Spleen (tissue), 11 donors: Measurements from ENCODE around the gene A3GALT2. TPM values are rescaled to one million over a fixed set of nuclear protein-coding genes. Genes with fewer than 3 reads are reported as not detected.

Source experiments
- DNase-seq: peaks from one replicate; pipeline ENCODE4 v3.0.0-alpha.2; 2020
- H3K27ac ChIP-seq, 8 donors: fragments of 200-600 bp; sonication (generic) in 7 of 8; 1 replicate in 4 of 8; 2 replicates in 4 of 8; pipeline versions ENCODE4 v1.5.0 to v1.8.0; 2016 to 2021; ENCODE audit warnings: inconsistent platforms in 4 of 8, mild to moderate bottlenecking in 4 of 8, moderate library complexity in 1 of 8
- H3K27me3 ChIP-seq, 7 donors: fragments of 200-600 bp; sonication (generic) in 6 of 7; replicated peaks in 1 of 7; 1 replicate in 4 of 7; 2 replicates in 3 of 7; pipeline versions ENCODE4 v1.5.0 to v1.8.0; 2016 to 2021; ENCODE audit warnings: inconsistent platforms in 3 of 7, mild to moderate bottlenecking in 1 of 7
- H3K36me3 ChIP-seq, 6 donors: fragments of 200-600 bp; sonication (generic) in 5 of 6; 1 replicate in 4 of 6; 2 replicates in 2 of 6; pipeline versions ENCODE4 v1.5.0 to v1.8.0; 2016 to 2021; ENCODE audit warnings: inconsistent platforms in 2 of 6
- H3K4me1 ChIP-seq, 6 donors: fragments of 200-600 bp; sonication (generic) in 5 of 6; 1 replicate in 3 of 6; 2 replicates in 3 of 6; pipeline versions ENCODE4 v1.5.0 to v1.8.0; 2016 to 2021; ENCODE audit warnings: inconsistent platforms in 3 of 6
- H3K4me3 ChIP-seq, 8 donors: fragments of 200-600 bp; sonication (generic) in 7 of 8; 1 replicate in 4 of 8; 2 replicates in 4 of 8; pipeline versions ENCODE4 v1.5.0 to v1.8.0; 2016 to 2021; ENCODE audit warnings: inconsistent platforms in 4 of 8, mild to moderate bottlenecking in 4 of 8, moderate library complexity in 2 of 8
- H3K9me3 ChIP-seq, 8 donors: fragments of 200-600 bp; sonication (generic) in 7 of 8; 1 replicate in 4 of 8; 2 replicates in 4 of 8; pipeline versions ENCODE4 v1.5.0 to v1.8.0; 2016 to 2021; ENCODE audit warnings: inconsistent platforms in 4 of 8
- CTCF ChIP-seq, 11 experiments: fragments of 200-600 bp in 7 of 11; fragments of 450-650 bp in 4 of 11; sonication (generic) in 4 of 11; IDR thresholded peaks in 8 of 11; conservative IDR thresholded peaks in 3 of 11; 1 replicate in 7 of 11; 2 replicates in 4 of 11; pipeline versions ENCODE4 v1.4.0 to v1.8.0; 2016 to 2021; ENCODE audit warnings: antibody characterized with exemption in 11 of 11, inconsistent platforms in 4 of 11, mild to moderate bottlenecking in 1 of 11
- POLR2A ChIP-seq, 3 donors: fragments of 450-650 bp; IDR thresholded peaks; one replicate each; pipeline ENCODE4 v1.5.1; 2017; ENCODE audit warnings: antibody characterized with exemption in 3 of 3, mild to moderate bottlenecking in 1 of 3
- POLR2AphosphoS5 ChIP-seq, 3 donors: sonication (generic); formaldehyde crosslinking; IDR thresholded peaks; one replicate each; pipeline ENCODE4 v1.5.1; 2017; ENCODE audit warnings: antibody characterized with exemption in 3 of 3
- WGBS, 5 donors: extraction: QIAGEN DNeasy Blood & Tissue Kit in 3 of 5; methylation state at CpG; one replicate each; pipeline versions ENCODE4 v1.1.5 to v1.1.7; 2013 to 2018; 5-methylcytosine and 5-hydroxymethylcytosine counted together
- intact Hi-C: fragments of 100-400 bp; cut with DNase I; formaldehyde crosslinking; loops from one replicate; pipeline ENCODE4 v1.15.0; 2023; ENCODE audit warnings: low total_unique reads
- polyA plus RNA-seq, 3 donors: library from polyadenylated mRNA; stranded (reverse); fragments of 200-250 nt; gene quantifications; one replicate each; pipeline ENCODE4 v1.2.1, GENCODE V29; 2013
- total RNA-seq, 7 donors: library from RNA; depleted of rRNA in 3 of 7; stranded (reverse); fragments of >200 nt in 3 of 7; fragmentation: NEBNext Ultra II Directional in 4 of 7; extraction: Animal tissue kit (Norgen Biotek cat#: 25700) in 4 of 7; gene quantifications; one replicate each; pipeline versions ENCODE4 v1.1.0 to v1.2.1, GENCODE V29; 2016 to 2021
- donor health status: healthy with polysubstance abuse.
- donor health status: DM: no; HTN: no; CAD: no; lungs with moderate emphysema.
- donor health status: DM: no; HTN: no; CAD: no.
- donor health status: Bipolar disorder and iron deficiency.
- donor health status: healthy.
- donor health status: DM: no; HTN: no; CAD: no.
- donor health status: DM: yes; HTN: yes; CAD: no.

Gene A3GALT2
- total and polyA plus RNA-seq, 10 donors: 0.10 to 1.6 (median 0.47) TPM; not detected in 7

- DNase-seq: no peak
- H3K4me3 ChIP-seq: no peak overlapping the region
- H3K36me3 ChIP-seq: peaks cover 0 to 34% (median 0%) of the 10 kb centered on the region in 6 donors
- intact Hi-C loops: no loop called here
- peaks cover 0 to 86% (median 21%) of the 10 kb centered on the region in 6 donors for H3K4me1 ChIP-seq
- no peaks in the 10 kb centered on the region for H3K9me3 ChIP-seq
- no peak overlapping the region for H3K27ac ChIP-seq
- no peak for TF ChIP-seq POLR2A (IDR thresholded peaks at IDR 0.05)
- no peak for TF ChIP-seq CTCF (IDR thresholded peaks at IDR 0.05 in 8 of 11, conservative IDR thresholded peaks at IDR 0.05 in 3 of 11)
- 79 to 85% (median 85%) methylated on average over 5 of the region's 5 CpGs for WGBS, 5 donors
- no peaks in the 10 kb centered on the region for H3K27me3 ChIP-seq
Observed at GRCh38 chr1:33267468-33268205, 53.3 kb downstream of the A3GALT2 start.

- H3K4me1 ChIP-seq: peaks cover 0 to 82% (median 19%) of the 10 kb centered on the region in 6 donors
- no peak overlapping the region for H3K4me3 ChIP-seq
- 90 to 97% (median 96%) methylated on average over 4 to 6 of the region's 6 CpGs for WGBS, 5 donors
Observed at GRCh38 chr1:33266766-33267165, 54.1 kb downstream of the A3GALT2 start.

GRCh38 chr1:33265780-33266605 is 54.9 kb downstream of the A3GALT2 start:
- WGBS, 5 donors: 82 to 95% (median 89%) methylated on average over 10 of the region's 10 CpGs
- H3K27ac ChIP-seq: no peak overlapping the region
- TF ChIP-seq POLR2AphosphoS5 (IDR thresholded peaks at IDR 0.05): no peak
- TF ChIP-seq POLR2A (IDR thresholded peaks at IDR 0.05): no peak
- no peak for TF ChIP-seq CTCF (IDR thresholded peaks at IDR 0.05 in 8 of 11, conservative IDR thresholded peaks at IDR 0.05 in 3 of 11)

More at GRCh38 chr1:33266766-33267165, 54.1 kb downstream of the A3GALT2 start:
- Histone ChIP-seq H3K27me3 (no peaks in the 10 kb centered on the region), H3K27ac (no peak overlapping the region), H3K36me3 (peaks cover 0 to 36% (median 0%) of the 10 kb centered on the region in 6 donors), H3K9me3 (no peaks in the 10 kb centered on the region)
- DNase-seq: no peak
- intact Hi-C loops: no loop called here
- TF ChIP-seq CTCF (IDR thresholded peaks at IDR 0.05 in 8 of 11, conservative IDR thresholded peaks at IDR 0.05 in 3 of 11) (no peak), POLR2A (IDR thresholded peaks at IDR 0.05) (no peak), POLR2AphosphoS5 (IDR thresholded peaks at IDR 0.05) (no peak)

More at GRCh38 chr1:33265780-33266605, 54.9 kb downstream of the A3GALT2 start:
- Histone ChIP-seq H3K27me3 (no peaks in the 10 kb centered on the region), H3K9me3 (no peaks in the 10 kb centered on the region), H3K36me3 (peaks cover 0 to 28% (median 0%) of the 10 kb centered on the region in 6 donors), H3K4me1 (peaks cover 0 to 82% (median 20%) of the 10 kb centered on the region in 6 donors), H3K4me3 (no peak overlapping the region)
- no peak for DNase-seq
- intact Hi-C loops: no loop called here
